Calu3 (cell line): Measurements from ENCODE around the gene SPAM1. TPM values are rescaled to one million over a fixed set of nuclear protein-coding genes. Genes with fewer than 3 reads are reported as not detected.

ENCODE experiments used
- BruUV-seq: library from RNA; stranded (reverse); fragments of 400-500 nt; replicated peaks from 2 replicates; lab custom pipeline; 2021; lab: Mats Ljungman, UMichigan
- CTCF ChIA-PET: fragments of 300-600 bp; sonication (Branson Sonifier 250); formaldehyde crosslinking; loops from one replicate; lab custom pipeline; 2022; ENCODE audit warnings: antibody characterized with exemption; lab: Charles Lee
- DNase-seq: peaks from one replicate; pipeline ENCODE4 v3.0.0; 2022
- H3K27ac Mint-ChIP-seq: one replicate; pipeline ENCODE4 v1.8.0; 2022; ENCODE audit warnings: mixed read lengths; ENCODE audit not compliant: unreplicated experiment
- H3K27me3 Mint-ChIP-seq: one replicate; pipeline ENCODE4 v1.8.0; 2022; ENCODE audit warnings: mixed read lengths; ENCODE audit not compliant: unreplicated experiment
- H3K36me3 Mint-ChIP-seq: one replicate; pipeline ENCODE4 v1.8.0; 2022; ENCODE audit warnings: mild to moderate bottlenecking, moderate library complexity, mixed read lengths; ENCODE audit not compliant: insufficient read depth, unreplicated experiment
- H3K4me1 Mint-ChIP-seq: one replicate; pipeline ENCODE4 v1.8.0; 2022; ENCODE audit warnings: mild to moderate bottlenecking, low read depth, mixed read lengths; ENCODE audit not compliant: unreplicated experiment
- H3K4me3 Mint-ChIP-seq: one replicate; pipeline ENCODE4 v1.8.0; 2022; ENCODE audit warnings: mild to moderate bottlenecking, low read depth, moderate library complexity, mixed read lengths; ENCODE audit not compliant: unreplicated experiment
- H3K9me3 Mint-ChIP-seq: one replicate; pipeline ENCODE4 v1.8.0; 2022; ENCODE audit warnings: low read depth, mixed read lengths; ENCODE audit not compliant: unreplicated experiment
- CTCF ChIP-seq: fragments of 200-600 bp; IDR thresholded peaks from one replicate; pipeline ENCODE4 v1.8.0; 2022; ENCODE audit warnings: antibody characterized with exemption; ENCODE audit not compliant: unreplicated experiment
- intact Hi-C: fragments of 100-400 bp; cut with micrococcal nuclease; formaldehyde crosslinking; loops from one replicate; pipeline ENCODE4 v1.10.0; 2022; ENCODE audit not compliant: unreplicated experiment
- total RNA-seq: library from RNA; stranded (reverse); gene quantifications from 2 replicates; pipeline ENCODE4 v1.2.3, GENCODE V29; 2022

The SPAM1 gene
- total RNA-seq, 1 experiment from 2014 or later = not detected

GRCh38 chr7:123945938-123946337, 20.9 kb downstream of the SPAM1 start:
- intact Hi-C loops = no loop called here

GRCh38 chr7:123948136-123948535, 23.1 kb downstream of the SPAM1 start:
- H3K4me3 Mint-ChIP-seq = no peak overlapping the region
- CTCF ChIA-PET = no interaction called here
- H3K27ac Mint-ChIP-seq = no peak overlapping the region
- no peaks in the 10 kb centered on the region for H3K36me3 Mint-ChIP-seq
- no peaks in the 10 kb centered on the region for H3K27me3 Mint-ChIP-seq
- H3K4me1 Mint-ChIP-seq = no peaks in the 10 kb centered on the region
- intact Hi-C loops = no loop called here
- DNase-seq = no peak
- TF ChIP-seq CTCF = no peak
- no peaks in the 10 kb centered on the region for H3K9me3 Mint-ChIP-seq
- BruUV-seq = no TSS peak

More at GRCh38 chr7:123945938-123946337, 20.9 kb downstream of the SPAM1 start:
- CTCF ChIA-PET = no interaction called here
- Mint-ChIP-seq H3K4me1 (peaks cover 14% of the 10 kb centered on the region), H3K9me3 (no peaks in the 10 kb centered on the region), H3K4me3 (no peak overlapping the region), H3K27me3 (no peaks in the 10 kb centered on the region), H3K27ac (no peak overlapping the region), H3K36me3 (no peaks in the 10 kb centered on the region)
- no peak for TF ChIP-seq CTCF
- DNase-seq = no peak
- BruUV-seq = no TSS peak

- Mint-ChIP-seq H3K27ac (no peak overlapping the region), H3K4me3 (no peak overlapping the region), H3K36me3 (no peaks in the 10 kb centered on the region), H3K4me1 (no peaks in the 10 kb centered on the region), H3K27me3 (peaks cover 27% of the 10 kb centered on the region), H3K9me3 (no peaks in the 10 kb centered on the region)
- DNase-seq = no peak
- intact Hi-C loops = no loop called here
- no peak for TF ChIP-seq CTCF
- CTCF ChIA-PET = no interaction called here
- no TSS peak for BruUV-seq
Measured at GRCh38 chr7:123958186-123958703, 33.2 kb downstream of the SPAM1 start.

- no TSS peak for BruUV-seq
- CTCF ChIA-PET = no interaction called here
- H3K36me3 Mint-ChIP-seq = no peaks in the 10 kb centered on the region
- H3K9me3 Mint-ChIP-seq = no peaks in the 10 kb centered on the region
- no peak for DNase-seq
- no peak overlapping the region for H3K27ac Mint-ChIP-seq
- H3K4me3 Mint-ChIP-seq = no peak overlapping the region
- intact Hi-C loops = no loop called here
- no peaks in the 10 kb centered on the region for H3K4me1 Mint-ChIP-seq
- TF ChIP-seq CTCF = no peak
- H3K27me3 Mint-ChIP-seq = peaks cover 23% of the 10 kb centered on the region
Measured at GRCh38 chr7:123961771-123962170, 36.7 kb downstream of the SPAM1 start.
